Lower leg skin (tissue), 4 donors: ENCODE data around the gene PIANP. TPM values are rescaled to one million over a fixed set of nuclear protein-coding genes. Genes with fewer than 3 reads are reported as not detected.
A peak's percentile ranks its signal among the peaks of the same experiment; 100 is the strongest.

ENCODE experiments used
- DNase-seq, 2 donors: peaks; one replicate each; pipeline ENCODE4 v3.0.0-alpha.2; 2019; ENCODE audit warnings: low spot score in 2 of 2
- H3K4me3 ChIP-seq: fragments of 200-600 bp; sonication (generic); 2 replicates; pipeline ENCODE4 v1.5.1; 2017; ENCODE audit warnings: mild to moderate bottlenecking, low read depth; ENCODE audit not compliant: poor library complexity, severe bottlenecking
- CTCF ChIP-seq, 3 donors: fragments of 450-650 bp; IDR thresholded peaks; one replicate each; pipeline ENCODE4 v1.5.1; 2016; ENCODE audit warnings: antibody characterized with exemption in 3 of 3, mild to moderate bottlenecking in 3 of 3, moderate library complexity in 2 of 3
- POLR2A ChIP-seq, 2 donors: fragments of 450-650 bp; IDR thresholded peaks; one replicate each; pipeline ENCODE4 v1.6.1; 2016 to 2017; ENCODE audit warnings: antibody characterized with exemption in 2 of 2, mild to moderate bottlenecking in 1 of 2, moderate library complexity in 1 of 2
- WGBS, 2 donors: methylation state at CpG; one replicate each; pipeline ENCODE4 v1.1.5; 2018; 5-methylcytosine and 5-hydroxymethylcytosine counted together
- intact Hi-C: fragments of 100-400 bp; cut with DNase I; formaldehyde crosslinking; loops from one replicate; pipeline ENCODE4 v1.15.0; 2023; ENCODE audit warnings: low total_unique reads
- total RNA-seq, 4 donors: library from RNA; depleted of rRNA; stranded (reverse); fragments of >200 nt; gene quantifications; one replicate each; pipeline ENCODE4 v1.1.0, GENCODE V29; 2016

PIANP gene
- total RNA-seq, 4 donors from 2014 or later, result not detected

- intact Hi-C loops, result no loop called here
These were observed 37.5 kb downstream of the PIANP start, which contains the start of gene ING4 for GRCh38 chr12:6662906-6663742. Gene ING4 (minus strand): TSS chr12:6663119. CDS start chr12:6663101, 18 bp downstream.

DNA sequence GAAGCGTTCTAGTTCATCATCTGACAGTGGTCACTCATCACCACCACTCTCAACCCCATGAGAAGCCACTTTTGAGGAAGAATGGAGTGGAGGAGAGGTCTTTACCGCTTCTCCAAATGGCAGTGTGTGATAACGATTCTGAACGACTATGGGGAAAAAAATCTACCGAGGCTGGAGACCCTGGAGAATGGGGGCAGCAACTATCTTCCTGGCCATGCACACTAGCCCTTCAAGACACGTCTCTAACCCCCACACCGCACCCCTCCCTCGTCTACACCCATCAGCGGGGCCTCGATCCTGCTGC lies 38.1 kb downstream of the PIANP start:
- intact Hi-C loops, result no loop called here
- no peak for DNase-seq
- H3K4me3 ChIP-seq, result peak overlapping the region; percentile 79
- TF ChIP-seq CTCF (IDR thresholded peaks at IDR 0.05) (no peak), POLR2A (IDR thresholded peaks at IDR 0.05) (no peak)
- WGBS, 2 donors, result 0 to 1% methylated on average over 10 of the region's 10 CpGs

More at GRCh38 chr12:6662906-6663742, 37.5 kb downstream of the PIANP start, which contains the start of gene ING4:
- no peak for TF ChIP-seq POLR2A (IDR thresholded peaks at IDR 0.05)
- no peak for TF ChIP-seq CTCF (IDR thresholded peaks at IDR 0.05)
- 2% methylated on average over 37 of the region's 37 CpGs for WGBS, 2 donors
- DNase-seq, result peak; percentile 99
- H3K4me3 ChIP-seq, result peak within 1 kb of the TSS; percentile 79

- WGBS, 2 donors, result 97% methylated on average over 5 of the region's 5 CpGs
- no peak for DNase-seq
- H3K4me3 ChIP-seq, result no peak overlapping the region
- intact Hi-C loops, result no loop called here
- no peak for TF ChIP-seq CTCF (IDR thresholded peaks at IDR 0.05)
- no peak for TF ChIP-seq POLR2A (IDR thresholded peaks at IDR 0.05)
These were observed 46.6 kb downstream of the PIANP start for GRCh38 chr12:6653987-6654386.

DNA sequence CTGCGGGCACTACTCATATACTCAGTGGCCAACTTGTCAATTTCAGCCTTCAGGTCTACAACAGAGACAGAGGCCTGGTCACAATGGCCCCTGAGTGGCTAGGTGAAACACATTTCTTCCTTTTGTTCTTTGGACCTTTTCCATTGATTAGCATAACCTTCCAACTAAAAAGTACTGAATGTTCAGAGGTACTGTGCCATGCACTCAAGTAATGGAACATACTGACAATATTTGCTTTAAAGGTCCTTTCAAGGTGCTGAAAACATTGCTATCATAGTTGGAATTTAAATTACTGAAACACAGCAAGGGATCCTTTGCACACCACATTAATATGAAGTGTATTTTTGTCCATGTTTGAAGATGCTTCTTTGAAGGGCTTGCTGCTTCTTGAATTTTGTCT lies 47.3 kb downstream of the PIANP start:
- intact Hi-C loops, result no loop called here
- DNase-seq, result no peak
- H3K4me3 ChIP-seq, result no peak overlapping the region
- TF ChIP-seq CTCF (IDR thresholded peaks at IDR 0.05) (no peak), POLR2A (IDR thresholded peaks at IDR 0.05) (no peak)
- 100% methylated on average over 1 of the region's 1 CpG for WGBS, 2 donors

DNA sequence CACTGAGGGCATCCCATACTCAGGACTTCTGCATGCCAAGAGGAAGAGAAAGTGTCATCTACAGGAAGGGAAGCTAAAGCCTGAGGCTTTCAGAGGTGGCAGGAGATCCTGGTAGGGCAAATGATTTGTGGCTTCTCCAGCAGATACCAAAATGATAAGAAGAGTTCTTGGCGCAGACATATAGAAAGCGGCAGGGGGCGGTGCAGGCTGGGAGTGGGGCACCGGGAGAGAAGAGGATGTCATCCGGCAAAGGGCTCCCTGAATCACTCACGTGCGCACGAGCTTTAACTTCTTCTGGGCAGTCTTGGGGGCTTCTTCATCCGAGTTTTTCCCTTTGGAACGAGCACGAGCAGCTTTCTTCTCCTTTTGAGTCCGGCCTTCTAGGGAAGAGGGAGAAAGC lies 48.2 kb downstream of the PIANP start:
- H3K4me3 ChIP-seq, result no peak overlapping the region
- TF ChIP-seq POLR2A (IDR thresholded peaks at IDR 0.05), result no peak
- WGBS, 2 donors, result 84 to 85% methylated on average over 12 of the region's 12 CpGs
- DNase-seq, result no peak
- intact Hi-C loops, result no loop called here

- no peak for DNase-seq
- 89 to 90% methylated on average over 8 of the region's 8 CpGs for WGBS, 2 donors
- H3K4me3 ChIP-seq, result no peak overlapping the region
- intact Hi-C loops, result no loop called here
- TF ChIP-seq POLR2A (IDR thresholded peaks at IDR 0.05) (no peak), CTCF (IDR thresholded peaks at IDR 0.05) (no peak)
These were observed 49.8 kb downstream of the PIANP start for GRCh38 chr12:6650832-6651231.
